NCI-H1436 (cell line): ENCODE data around the gene MYO5C.
A peak's percentile ranks its signal among the peaks of the same experiment; 100 is the strongest.

Source experiments
- DNase-seq: peaks from one replicate; lab custom pipeline; 2025; lab: John Stamatoyannopoulos, UW

MYO5C gene

GRCh38 chr15:52278636-52279367 is 16.8 kb downstream of the MYO5C start:
- DNase-seq: no peak

GRCh38 chr15:52278135-52278534 is 17.5 kb downstream of the MYO5C start:
- no peak for DNase-seq

GRCh38 chr15:52277575-52277974 is 18.0 kb downstream of the MYO5C start:
- no peak for DNase-seq

GRCh38 chr15:52276256-52276770 is 19.3 kb downstream of the MYO5C start:
- no peak for DNase-seq

- DNase-seq: no peak
Measured at GRCh38 chr15:52263563-52264282, 31.9 kb downstream of the MYO5C start.

- no peak for DNase-seq
Measured at GRCh38 chr15:52262364-52262763, 33.2 kb downstream of the MYO5C start.

- no peak for DNase-seq
Measured at GRCh38 chr15:52261498-52262242, 33.9 kb downstream of the MYO5C start.

GRCh38 chr15:52261026-52261425 is 34.6 kb downstream of the MYO5C start:
- no peak for DNase-seq

- no peak for DNase-seq
Measured at GRCh38 chr15:52259503-52259902, 36.1 kb downstream of the MYO5C start.

- DNase-seq: no peak
Measured at GRCh38 chr15:52258461-52258860, 37.1 kb downstream of the MYO5C start.

- peak; percentile 25 for DNase-seq
Measured at GRCh38 chr15:52257734-52258062, 37.9 kb downstream of the MYO5C start.

GRCh38 chr15:52256930-52257733 is 38.5 kb downstream of the MYO5C start:
- DNase-seq: no peak

GRCh38 chr15:52256366-52256765 is 39.2 kb downstream of the MYO5C start:
- peak; percentile 55 for DNase-seq

GRCh38 chr15:52255935-52256334 is 39.7 kb downstream of the MYO5C start:
- DNase-seq: no peak

- DNase-seq: no peak
Measured at GRCh38 chr15:52255008-52255407, 40.6 kb downstream of the MYO5C start.

GRCh38 chr15:52254391-52254790 is 41.2 kb downstream of the MYO5C start:
- no peak for DNase-seq

GRCh38 chr15:52252781-52253180 is 42.8 kb downstream of the MYO5C start:
- DNase-seq: no peak

GRCh38 chr15:52251144-52251860 is 44.3 kb downstream of the MYO5C start:
- DNase-seq: no peak

- no peak for DNase-seq
Measured at GRCh38 chr15:52247461-52247860, 48.1 kb downstream of the MYO5C start.

- DNase-seq: no peak
Measured at GRCh38 chr15:52246686-52247431, 48.7 kb downstream of the MYO5C start.
